GM06990 (cell line): Measurements from ENCODE around the gene COBLL1.

ENCODE experiments used
- DNase-seq: peaks from one replicate; pipeline ENCODE4 v3.0.0-alpha.2; 2011; ENCODE audit not compliant: insufficient read length; ENCODE audit errors: extremely low read depth
- H3K27me3 ChIP-seq: replicated peaks from 2 replicates; pipeline ENCODE4 v1.6.0; 2011; ENCODE audit warnings: low read length; ENCODE audit not compliant: control insufficient read depth, insufficient read depth
- H3K36me3 ChIP-seq: 2 replicates; pipeline ENCODE4 v1.5.1; 2011; ENCODE audit warnings: low read length; ENCODE audit not compliant: control insufficient read depth, insufficient read depth
- H3K4me3 ChIP-seq: replicated peaks from 2 replicates; pipeline ENCODE4 v1.5.1; 2011; ENCODE audit warnings: low read depth, mild to moderate bottlenecking, control low read depth, low read length
- CTCF ChIP-seq: IDR thresholded peaks from 2 replicates; pipeline ENCODE4 v1.5.1; 2011; ENCODE audit warnings: low read length, control low read depth, mild to moderate bottlenecking, inconsistent platforms; ENCODE audit not compliant: insufficient read depth, poor library complexity, severe bottlenecking

Gene COBLL1

GRCh38 chr2:164690361-164690760 is 151.3 kb downstream of the COBLL1 start:
- Histone ChIP-seq H3K36me3 (no peaks in the 10 kb centered on the region), H3K27me3 (no peaks in the 10 kb centered on the region), H3K4me3 (no peak overlapping the region)
- DNase-seq = no peak
- no peak for TF ChIP-seq CTCF

- DNase-seq = no peak
- Histone ChIP-seq H3K27me3 (no peaks in the 10 kb centered on the region), H3K36me3 (no peaks in the 10 kb centered on the region), H3K4me3 (no peak overlapping the region)
- no peak for TF ChIP-seq CTCF
Observed at GRCh38 chr2:164688896-164689419, 152.7 kb downstream of the COBLL1 start.

- no peak overlapping the region for H3K4me3 ChIP-seq
- TF ChIP-seq CTCF = no peak
- DNase-seq = no peak
- H3K27me3 ChIP-seq = no peaks in the 10 kb centered on the region
- no peaks in the 10 kb centered on the region for H3K36me3 ChIP-seq
Observed at GRCh38 chr2:164681009-164681408, 160.6 kb downstream of the COBLL1 start.

GRCh38 chr2:164678631-164679149 is 162.9 kb downstream of the COBLL1 start:
- TF ChIP-seq CTCF = no peak
- no peak for DNase-seq
- H3K4me3 ChIP-seq = no peak overlapping the region
- no peaks in the 10 kb centered on the region for H3K27me3 ChIP-seq
- no peaks in the 10 kb centered on the region for H3K36me3 ChIP-seq

GRCh38 chr2:164677733-164678132 is 163.9 kb downstream of the COBLL1 start:
- no peak for TF ChIP-seq CTCF
- H3K4me3 ChIP-seq = no peak overlapping the region
- no peaks in the 10 kb centered on the region for H3K27me3 ChIP-seq
- no peak for DNase-seq
- H3K36me3 ChIP-seq = no peaks in the 10 kb centered on the region

GRCh38 chr2:164677271-164677670 is 164.4 kb downstream of the COBLL1 start:
- no peak overlapping the region for H3K4me3 ChIP-seq
- DNase-seq = no peak
- TF ChIP-seq CTCF = no peak
- H3K27me3 ChIP-seq = no peaks in the 10 kb centered on the region
- no peaks in the 10 kb centered on the region for H3K36me3 ChIP-seq
